Ovary (tissue), 9 donors: ENCODE measurements around the gene TTLL3. TPM values are rescaled to one million over a fixed set of nuclear protein-coding genes. Genes with fewer than 3 reads are reported as not detected.

ENCODE experiments used
- DNase-seq, 5 donors: peaks; one replicate each; pipeline ENCODE4 v3.0.0-alpha.2; 2019 to 2020
- H3K27ac ChIP-seq, 2 donors: fragments of 200-600 bp; one replicate each; pipeline versions ENCODE4 v1.5.1 to v1.8.0; 2019 to 2022
- H3K27me3 ChIP-seq: fragments of 200-600 bp; one replicate; pipeline ENCODE4 v1.8.0; 2022
- H3K36me3 ChIP-seq: fragments of 200-600 bp; sonication (generic); one replicate; pipeline ENCODE4 v1.5.1; 2019
- H3K4me1 ChIP-seq: one replicate; pipeline ENCODE4 v1.8.1; 2013; ENCODE audit warnings: mild to moderate bottlenecking, moderate library complexity; ENCODE audit not compliant: insufficient read depth
- H3K4me3 ChIP-seq: fragments of 200-600 bp; sonication (generic); one replicate; pipeline ENCODE4 v1.5.1; 2017
- H3K9me3 ChIP-seq, 2 donors: fragments of 200-600 bp in 1 of 2; sonication (generic) in 1 of 2; one replicate each; pipeline versions ENCODE4 v1.5.1 to v1.8.1; 2013 to 2019; ENCODE audit warnings: mild to moderate bottlenecking in 1 of 2, moderate library complexity in 1 of 2
- EP300 ChIP-seq: sonication (generic); formaldehyde crosslinking; IDR thresholded peaks from one replicate; pipeline ENCODE4 v1.6.1; 2017; ENCODE audit warnings: antibody characterized with exemption
- POLR2A ChIP-seq: fragments of 450-650 bp; IDR thresholded peaks from one replicate; pipeline ENCODE4 v1.6.1; 2017; ENCODE audit warnings: antibody characterized with exemption, mild to moderate bottlenecking, moderate library complexity
- WGBS, 3 donors: extraction: QIAGEN DNeasy Blood & Tissue Kit in 1 of 3; methylation state at CpG; one replicate each; pipeline versions ENCODE4 v1.1.5 to v1.1.7; 2013 to 2017; 5-methylcytosine and 5-hydroxymethylcytosine counted together
- intact Hi-C, 4 donors: fragments of 100-400 bp; cut with DNase I; formaldehyde crosslinking; loops; one replicate each; pipeline versions ENCODE4 v1.11.0 to v1.15.1; 2022 to 2023
- polyA plus RNA-seq, 2 donors: library from polyadenylated mRNA; stranded (reverse); fragments of 200-250 nt in 1 of 2; fragments of 350-450 nt in 1 of 2; fragmentation: Illumina TruSeq in 1 of 2; extraction: RNeasy Lipid Tissue Mini Kit (QIAGEN cat#74804) in 1 of 2; gene quantifications; one replicate each; pipeline ENCODE4 v1.2.3, GENCODE V29; 2013 to 2014
- total RNA-seq, 7 donors: library from RNA; depleted of rRNA in 2 of 7; stranded (reverse); fragments of >200 nt in 2 of 7; fragmentation: NEBNext Ultra II Directional in 3 of 7; extraction: Animal tissue kit (Norgen Biotek cat#: 25700) in 3 of 7; gene quantifications; one replicate each; pipeline versions ENCODE4 v1.1.0 to v1.2.4, GENCODE V29; 2016 to 2023
- TF ChIP-seq, protein P1 (sequence below), 3 donors: fragments of 450-650 bp in 2 of 3; fragments of 200-600 bp in 1 of 3; IDR thresholded peaks; one replicate each; pipeline versions ENCODE4 v1.5.1 to v1.8.0; 2016 to 2022; ENCODE audit warnings: antibody characterized with exemption in 3 of 3, mild to moderate bottlenecking in 1 of 3
- donor health status: DM: no; HTN: no; CAD: no; lungs with moderate emphysema.
- donor health status: DM: no; HTN: no; CAD: no.
- donor health status: Bipolar disorder and iron deficiency.
- donor health status: DM: yes; HTN: yes; CAD: no.
- donor health status: DM: no; HTN: no; CAD: no.
- donor health status: DM: yes; HTN: yes; CAD: no.

Gene TTLL3
- total and polyA plus RNA-seq, 9 donors: 43.0 to 94.4 (median 62.0) TPM

DNA sequence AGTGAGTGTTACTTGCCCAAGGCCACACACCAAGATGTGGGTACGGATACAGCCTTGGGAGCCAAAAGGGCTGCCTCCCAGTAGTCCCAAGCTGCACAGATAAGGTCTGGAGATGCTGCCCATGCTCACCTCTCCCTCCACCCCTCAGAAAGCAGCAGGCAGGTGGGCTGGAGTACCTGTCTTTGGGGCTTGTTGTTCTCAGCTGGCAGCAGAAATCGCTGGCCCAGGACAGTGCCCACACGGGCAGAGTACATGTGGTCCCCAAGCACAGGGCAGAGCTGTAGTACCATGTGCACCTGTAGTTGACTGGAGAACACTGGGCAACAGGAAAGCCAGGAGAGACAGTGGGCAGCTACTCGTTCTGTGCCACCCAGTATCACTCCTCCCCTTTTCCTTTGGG lies 28.8 kb downstream of the TTLL3 start:
- Histone ChIP-seq H3K36me3 (no peaks in the 10 kb centered on the region), H3K4me3 (no peak overlapping the region), H3K27me3 (no peaks in the 10 kb centered on the region), H3K9me3 (no peaks in the 10 kb centered on the region), H3K27ac (no peak overlapping the region), H3K4me1 (no peaks in the 10 kb centered on the region)
- no peak for DNase-seq
- TF ChIP-seq, protein P1, sequence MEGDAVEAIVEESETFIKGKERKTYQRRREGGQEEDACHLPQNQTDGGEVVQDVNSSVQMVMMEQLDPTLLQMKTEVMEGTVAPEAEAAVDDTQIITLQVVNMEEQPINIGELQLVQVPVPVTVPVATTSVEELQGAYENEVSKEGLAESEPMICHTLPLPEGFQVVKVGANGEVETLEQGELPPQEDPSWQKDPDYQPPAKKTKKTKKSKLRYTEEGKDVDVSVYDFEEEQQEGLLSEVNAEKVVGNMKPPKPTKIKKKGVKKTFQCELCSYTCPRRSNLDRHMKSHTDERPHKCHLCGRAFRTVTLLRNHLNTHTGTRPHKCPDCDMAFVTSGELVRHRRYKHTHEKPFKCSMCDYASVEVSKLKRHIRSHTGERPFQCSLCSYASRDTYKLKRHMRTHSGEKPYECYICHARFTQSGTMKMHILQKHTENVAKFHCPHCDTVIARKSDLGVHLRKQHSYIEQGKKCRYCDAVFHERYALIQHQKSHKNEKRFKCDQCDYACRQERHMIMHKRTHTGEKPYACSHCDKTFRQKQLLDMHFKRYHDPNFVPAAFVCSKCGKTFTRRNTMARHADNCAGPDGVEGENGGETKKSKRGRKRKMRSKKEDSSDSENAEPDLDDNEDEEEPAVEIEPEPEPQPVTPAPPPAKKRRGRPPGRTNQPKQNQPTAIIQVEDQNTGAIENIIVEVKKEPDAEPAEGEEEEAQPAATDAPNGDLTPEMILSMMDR (IDR thresholded peaks at IDR 0.05): no peak
- TF ChIP-seq EP300 (no peak), POLR2A (no peak)
- 68 to 78% (median 72%) methylated on average over 4 of the region's 4 CpGs for WGBS, 3 donors
- intact Hi-C loops: no loop called here

DNA sequence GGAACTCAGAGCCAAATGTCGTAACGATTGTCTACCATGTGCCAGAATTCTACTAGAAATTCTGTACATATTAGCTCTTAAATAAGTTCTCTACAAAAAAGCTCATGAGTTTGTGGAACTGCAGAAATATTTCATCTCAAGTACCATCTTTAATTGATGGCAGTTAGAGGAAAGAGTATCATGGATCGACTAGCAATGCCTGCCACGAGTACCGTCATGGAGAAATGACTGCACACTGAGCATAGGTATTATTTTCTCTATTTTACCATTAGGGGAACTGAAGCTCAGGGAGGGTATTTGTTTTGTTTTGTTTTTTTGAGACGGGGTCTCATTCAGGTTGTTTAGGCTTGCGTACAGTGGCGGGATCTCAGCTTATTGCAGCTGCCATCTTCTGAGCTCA lies 31.0 kb downstream of the TTLL3 start:
- H3K9me3 ChIP-seq: no peaks in the 10 kb centered on the region
- 79 to 92% (median 81%) methylated on average over 8 of the region's 8 CpGs for WGBS, 3 donors
- H3K27ac ChIP-seq: no peak overlapping the region
- H3K36me3 ChIP-seq: no peaks in the 10 kb centered on the region
- no peaks in the 10 kb centered on the region for H3K27me3 ChIP-seq
- DNase-seq: no peak
- intact Hi-C loops: loop anchor here in 1 of 4 donors (10.0 kb wide), 1 partner anchor 104 kb away; no protein-coding TSS in a partner anchor
- TF ChIP-seq EP300 (no peak), POLR2A (no peak)
- TF ChIP-seq, protein P1 (IDR thresholded peaks at IDR 0.05): no peak
- no peaks in the 10 kb centered on the region for H3K4me1 ChIP-seq
- H3K4me3 ChIP-seq: no peak overlapping the region

DNA sequence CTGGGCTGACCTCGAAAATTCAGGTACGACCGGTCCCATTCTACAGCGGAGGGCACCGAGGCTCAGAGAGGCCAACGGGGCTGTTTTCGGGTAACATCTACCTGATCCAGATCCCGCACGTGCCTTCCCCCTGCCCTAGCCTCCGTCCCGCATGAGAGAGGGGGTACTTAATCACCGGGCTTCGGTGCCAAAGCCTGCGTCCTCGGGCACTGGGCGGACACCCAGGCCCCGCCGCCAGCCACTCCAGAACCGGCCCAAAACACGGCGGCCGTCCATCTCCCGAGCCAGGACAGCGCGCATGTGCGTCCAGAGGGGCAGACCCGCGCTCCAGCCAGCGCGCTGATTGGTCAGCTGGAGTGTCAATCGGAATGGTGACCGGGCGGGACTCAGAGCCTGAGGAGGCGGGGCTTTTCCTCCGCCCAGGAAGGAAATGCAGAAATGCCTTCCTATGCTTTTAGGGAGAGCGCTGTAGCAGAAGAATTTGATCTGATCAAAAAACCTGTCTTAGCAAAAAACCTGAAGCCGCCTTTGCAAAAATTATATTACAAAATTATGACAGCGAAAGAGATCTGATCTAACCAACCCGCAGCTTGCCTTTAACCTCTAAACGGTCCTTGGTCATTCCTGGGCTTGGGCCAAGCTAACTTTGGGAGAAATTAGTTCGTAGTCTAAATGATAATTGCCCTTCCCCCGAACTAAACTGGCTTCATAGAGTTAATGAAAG lies 33.8 kb downstream of the TTLL3 start, which contains the start of gene RPUSD3:
RPUSD3 (minus strand) TSS at position 294 of the 724 bp plus-strand sequence; CDS start at position 276, 18 bp downstream.
- H3K9me3 ChIP-seq: no peaks in the 10 kb centered on the region
- H3K4me3 ChIP-seq: peak within 1 kb of the TSS; percentile 87
- intact Hi-C loops: loop anchor here in 1 of 4 donors (10.0 kb wide), 1 partner anchor 101 kb away; no protein-coding TSS in a partner anchor
- H3K27me3 ChIP-seq: no peaks in the 10 kb centered on the region
- no peaks in the 10 kb centered on the region for H3K4me1 ChIP-seq
- no peaks in the 10 kb centered on the region for H3K36me3 ChIP-seq
- H3K27ac ChIP-seq: peak within 1 kb of the TSS; percentile 34 to 53
- WGBS, 3 donors: 0 to 1% (median 0%) methylated on average over 42 of the region's 42 CpGs
- DNase-seq: peak; percentile 98 to 100 (median 99)
- TF ChIP-seq POLR2A (peak; percentile 60), EP300 (no peak)
- TF ChIP-seq, protein P1 (IDR thresholded peaks at IDR 0.05): no peak

DNA sequence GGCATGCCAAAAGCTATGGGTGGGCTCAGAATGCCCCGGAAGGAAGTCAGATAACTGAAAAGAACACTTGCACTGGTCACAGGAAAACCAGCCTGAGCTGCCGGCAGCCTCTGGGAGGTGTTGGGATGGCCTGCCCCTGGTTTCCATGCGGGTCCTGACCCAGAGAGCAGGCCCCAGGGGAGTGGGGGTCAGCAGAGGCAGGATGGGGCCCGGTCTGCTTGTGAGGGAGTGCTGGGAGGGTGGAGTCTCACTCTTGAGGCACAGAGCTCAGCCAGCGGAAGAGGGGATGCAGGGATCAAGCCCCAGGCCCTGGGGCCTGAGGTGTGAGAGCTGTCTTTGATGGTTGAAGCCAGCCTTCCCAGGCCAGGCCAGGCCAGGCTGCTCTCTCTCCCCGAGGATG lies 36.2 kb downstream of the TTLL3 start:
- no peaks in the 10 kb centered on the region for H3K9me3 ChIP-seq
- no peaks in the 10 kb centered on the region for H3K27me3 ChIP-seq
- no peak overlapping the region for H3K27ac ChIP-seq
- 49 to 63% (median 60%) methylated on average over 6 of the region's 6 CpGs for WGBS, 3 donors
- no peak for DNase-seq
- H3K4me1 ChIP-seq: no peaks in the 10 kb centered on the region
- no peaks in the 10 kb centered on the region for H3K36me3 ChIP-seq
- TF ChIP-seq, protein P1 (IDR thresholded peaks at IDR 0.05): no peak
- TF ChIP-seq POLR2A (no peak), EP300 (no peak)
- intact Hi-C loops: loop anchor here in 3 of 4 donors (5.0 to 10.0 kb wide), 3 partner anchors 71 to 99 kb away; partner anchors contain the start of genes CRELD1 (in 1 of the 3) and IL17RC (in 1 of the 3)
- no peak overlapping the region for H3K4me3 ChIP-seq
